ENCODE data around the gene CEP97. TPM values are rescaled to one million over a fixed set of nuclear protein-coding genes. Genes with fewer than 3 reads are reported as not detected.

CEP97 gene
- total RNA-seq, 1 experiment from 2014 or later = 12.0 TPM

DNA sequence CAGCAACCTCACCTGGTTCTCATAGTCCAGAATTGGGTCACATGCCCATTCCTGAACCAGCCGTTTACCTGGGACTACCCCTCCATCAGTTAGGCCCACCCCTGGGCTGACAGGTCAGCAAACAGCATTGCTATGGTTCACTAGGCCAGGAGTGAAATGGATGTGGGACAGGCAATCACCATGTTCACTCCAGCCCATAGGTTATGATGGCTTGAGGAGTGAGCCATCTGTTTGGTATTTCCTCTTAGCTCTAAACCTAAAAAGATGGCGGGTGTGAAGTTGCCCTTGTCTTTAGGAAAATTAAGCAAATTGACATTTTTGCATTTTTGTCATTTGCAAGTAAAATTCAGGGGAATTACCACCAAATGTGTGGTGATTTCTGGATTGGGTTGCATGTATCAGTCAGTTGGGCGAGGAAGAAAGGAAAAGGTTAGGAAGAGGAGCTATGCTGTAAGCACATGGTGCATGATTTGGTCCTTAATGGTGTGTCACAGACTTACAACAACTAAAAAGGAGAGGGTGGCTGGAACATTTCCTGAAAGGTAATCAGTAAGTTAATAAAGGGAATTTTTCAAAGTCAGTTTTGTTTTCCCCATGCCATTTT, 71.8 kb downstream of the CEP97 start:
- H3K9me3 Mint-ChIP-seq = peaks cover 20% of the 10 kb centered on the region
- no peaks in the 10 kb centered on the region for H3K27me3 Mint-ChIP-seq (ENCODE audit: low read depth)
- no peak overlapping the region for H3K4me3 Mint-ChIP-seq
- H3K4me1 Mint-ChIP-seq = peaks cover 9% of the 10 kb centered on the region
- H3K27ac Mint-ChIP-seq = no peak overlapping the region
- DNase-seq (ENCODE audit: low spot score) (no peak), ATAC-seq (no peak)
- ChIA-PET POLR2A (no interaction called here), CTCF (no interaction called here)
- TF ChIP-seq GABPB1 (CRISPR knock-in tag; IDR thresholded peaks at IDR 0.05) = no peak
- TF ChIP-seq, protein P1, sequence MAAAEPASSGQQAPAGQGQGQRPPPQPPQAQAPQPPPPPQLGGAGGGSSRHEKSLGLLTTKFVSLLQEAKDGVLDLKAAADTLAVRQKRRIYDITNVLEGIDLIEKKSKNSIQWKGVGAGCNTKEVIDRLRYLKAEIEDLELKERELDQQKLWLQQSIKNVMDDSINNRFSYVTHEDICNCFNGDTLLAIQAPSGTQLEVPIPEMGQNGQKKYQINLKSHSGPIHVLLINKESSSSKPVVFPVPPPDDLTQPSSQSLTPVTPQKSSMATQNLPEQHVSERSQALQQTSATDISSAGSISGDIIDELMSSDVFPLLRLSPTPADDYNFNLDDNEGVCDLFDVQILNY (CRISPR knock-in tag; IDR thresholded peaks at IDR 0.05) = no peak
- no peak for TF ChIP-seq NR1H2 (CRISPR knock-in tag; IDR thresholded peaks at IDR 0.05)
- no peak for TF ChIP-seq MXD4 (CRISPR knock-in tag; IDR thresholded peaks at IDR 0.05; ENCODE audit: borderline replicate concordance)
- TF ChIP-seq, protein P2, sequence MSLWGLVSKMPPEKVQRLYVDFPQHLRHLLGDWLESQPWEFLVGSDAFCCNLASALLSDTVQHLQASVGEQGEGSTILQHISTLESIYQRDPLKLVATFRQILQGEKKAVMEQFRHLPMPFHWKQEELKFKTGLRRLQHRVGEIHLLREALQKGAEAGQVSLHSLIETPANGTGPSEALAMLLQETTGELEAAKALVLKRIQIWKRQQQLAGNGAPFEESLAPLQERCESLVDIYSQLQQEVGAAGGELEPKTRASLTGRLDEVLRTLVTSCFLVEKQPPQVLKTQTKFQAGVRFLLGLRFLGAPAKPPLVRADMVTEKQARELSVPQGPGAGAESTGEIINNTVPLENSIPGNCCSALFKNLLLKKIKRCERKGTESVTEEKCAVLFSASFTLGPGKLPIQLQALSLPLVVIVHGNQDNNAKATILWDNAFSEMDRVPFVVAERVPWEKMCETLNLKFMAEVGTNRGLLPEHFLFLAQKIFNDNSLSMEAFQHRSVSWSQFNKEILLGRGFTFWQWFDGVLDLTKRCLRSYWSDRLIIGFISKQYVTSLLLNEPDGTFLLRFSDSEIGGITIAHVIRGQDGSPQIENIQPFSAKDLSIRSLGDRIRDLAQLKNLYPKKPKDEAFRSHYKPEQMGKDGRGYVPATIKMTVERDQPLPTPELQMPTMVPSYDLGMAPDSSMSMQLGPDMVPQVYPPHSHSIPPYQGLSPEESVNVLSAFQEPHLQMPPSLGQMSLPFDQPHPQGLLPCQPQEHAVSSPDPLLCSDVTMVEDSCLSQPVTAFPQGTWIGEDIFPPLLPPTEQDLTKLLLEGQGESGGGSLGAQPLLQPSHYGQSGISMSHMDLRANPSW (CRISPR knock-in tag; conservative IDR thresholded peaks at IDR 0.05; ENCODE audit: low read depth) = no peak
- TF ChIP-seq ZNF263 (CRISPR knock-in tag; IDR thresholded peaks at IDR 0.05; ENCODE audit: low read depth) = no peak
- peaks cover 47% of the 10 kb centered on the region for H3K36me3 Mint-ChIP-seq

DNA sequence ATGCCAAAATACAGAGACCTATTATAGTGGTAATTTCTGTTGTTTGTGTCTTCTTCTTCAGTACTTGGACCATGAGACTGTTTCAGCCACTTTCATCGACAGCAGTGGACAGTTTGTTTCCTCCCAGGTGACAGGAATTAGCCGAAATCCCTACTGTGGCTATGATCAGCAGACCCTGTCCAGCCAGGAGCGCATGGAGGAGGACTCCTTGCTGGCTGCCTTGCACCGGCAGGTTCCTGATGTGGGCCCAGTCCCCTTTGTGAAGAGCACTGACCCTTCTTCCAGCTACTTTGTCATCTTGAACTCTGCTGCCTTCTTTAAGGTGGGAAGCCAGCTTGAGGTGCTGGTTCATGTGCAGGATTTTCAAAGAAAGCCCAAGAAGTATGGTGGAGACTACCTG, 76.8 kb downstream of the CEP97 start:
- Mint-ChIP-seq H3K4me3 (no peak overlapping the region), H3K36me3 (peaks cover 27% of the 10 kb centered on the region), H3K27ac (no peak overlapping the region), H3K4me1 (peaks cover 9% of the 10 kb centered on the region), H3K27me3 (ENCODE audit: low read depth) (no peaks in the 10 kb centered on the region), H3K9me3 (peaks cover 4% of the 10 kb centered on the region; the same call in 1 of the 2 replicates)
- DNase-seq (ENCODE audit: low spot score) (no peak), ATAC-seq (peak; percentile 52)
- POLR2A ChIA-PET = no interaction called here
- CTCF ChIA-PET = interaction anchor here (0.6 to 1.9 kb wide), 4 partner anchors 22 to 428 kb away, joined by 3 to 5 read pairs (median 4); partner anchors contain the start of gene NXPE3
- TF ChIP-seq, protein P3, sequence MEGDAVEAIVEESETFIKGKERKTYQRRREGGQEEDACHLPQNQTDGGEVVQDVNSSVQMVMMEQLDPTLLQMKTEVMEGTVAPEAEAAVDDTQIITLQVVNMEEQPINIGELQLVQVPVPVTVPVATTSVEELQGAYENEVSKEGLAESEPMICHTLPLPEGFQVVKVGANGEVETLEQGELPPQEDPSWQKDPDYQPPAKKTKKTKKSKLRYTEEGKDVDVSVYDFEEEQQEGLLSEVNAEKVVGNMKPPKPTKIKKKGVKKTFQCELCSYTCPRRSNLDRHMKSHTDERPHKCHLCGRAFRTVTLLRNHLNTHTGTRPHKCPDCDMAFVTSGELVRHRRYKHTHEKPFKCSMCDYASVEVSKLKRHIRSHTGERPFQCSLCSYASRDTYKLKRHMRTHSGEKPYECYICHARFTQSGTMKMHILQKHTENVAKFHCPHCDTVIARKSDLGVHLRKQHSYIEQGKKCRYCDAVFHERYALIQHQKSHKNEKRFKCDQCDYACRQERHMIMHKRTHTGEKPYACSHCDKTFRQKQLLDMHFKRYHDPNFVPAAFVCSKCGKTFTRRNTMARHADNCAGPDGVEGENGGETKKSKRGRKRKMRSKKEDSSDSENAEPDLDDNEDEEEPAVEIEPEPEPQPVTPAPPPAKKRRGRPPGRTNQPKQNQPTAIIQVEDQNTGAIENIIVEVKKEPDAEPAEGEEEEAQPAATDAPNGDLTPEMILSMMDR (IDR thresholded peaks at IDR 0.05) = no peak
- TF ChIP-seq ZNF263 (CRISPR knock-in tag; IDR thresholded peaks at IDR 0.05; ENCODE audit: low read depth) = no peak
- no peak for TF ChIP-seq ATF1 (CRISPR knock-in tag; IDR thresholded peaks at IDR 0.05)
- TF ChIP-seq NFYB (CRISPR knock-in tag; conservative IDR thresholded peaks at IDR 0.05; ENCODE audit: low read depth) = no peak
- TF ChIP-seq, protein P4, sequence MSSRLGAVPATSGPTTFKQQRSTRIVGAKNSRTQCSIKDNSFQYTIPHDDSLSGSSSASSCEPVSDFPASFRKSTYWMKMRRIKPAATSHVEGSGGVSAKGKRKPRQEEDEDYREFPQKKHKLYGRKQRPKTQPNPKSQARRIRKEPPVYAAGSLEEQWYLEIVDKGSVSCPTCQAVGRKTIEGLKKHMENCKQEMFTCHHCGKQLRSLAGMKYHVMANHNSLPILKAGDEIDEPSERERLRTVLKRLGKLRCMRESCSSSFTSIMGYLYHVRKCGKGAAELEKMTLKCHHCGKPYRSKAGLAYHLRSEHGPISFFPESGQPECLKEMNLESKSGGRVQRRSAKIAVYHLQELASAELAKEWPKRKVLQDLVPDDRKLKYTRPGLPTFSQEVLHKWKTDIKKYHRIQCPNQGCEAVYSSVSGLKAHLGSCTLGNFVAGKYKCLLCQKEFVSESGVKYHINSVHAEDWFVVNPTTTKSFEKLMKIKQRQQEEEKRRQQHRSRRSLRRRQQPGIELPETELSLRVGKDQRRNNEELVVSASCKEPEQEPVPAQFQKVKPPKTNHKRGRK (CRISPR knock-in tag; IDR thresholded peaks at IDR 0.05; ENCODE audit: borderline replicate concordance) = no peak
- TF ChIP-seq TEAD4 (CRISPR knock-in tag; IDR thresholded peaks at IDR 0.05) = no peak
- no peak for TF ChIP-seq GABPB1 (CRISPR knock-in tag; IDR thresholded peaks at IDR 0.05)
- TF ChIP-seq FOXJ3 (CRISPR knock-in tag; IDR thresholded peaks at IDR 0.05; ENCODE audit: borderline replicate concordance) = no peak
- TF ChIP-seq, protein P5, sequence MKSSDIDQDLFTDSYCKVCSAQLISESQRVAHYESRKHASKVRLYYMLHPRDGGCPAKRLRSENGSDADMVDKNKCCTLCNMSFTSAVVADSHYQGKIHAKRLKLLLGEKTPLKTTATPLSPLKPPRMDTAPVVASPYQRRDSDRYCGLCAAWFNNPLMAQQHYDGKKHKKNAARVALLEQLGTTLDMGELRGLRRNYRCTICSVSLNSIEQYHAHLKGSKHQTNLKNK (CRISPR knock-in tag; IDR thresholded peaks at IDR 0.05) = no peak
- no peak for TF ChIP-seq SMAD3 (CRISPR knock-in tag; IDR thresholded peaks at IDR 0.05; ENCODE audit: borderline replicate concordance)

Data from WTC11 (cell line).